ENCODE measurements around the gene AKR1E2. TPM values are rescaled to one million over a fixed set of nuclear protein-coding genes. Genes with fewer than 3 reads are reported as not detected.

The AKR1E2 gene
- total and polyA plus RNA-seq, 2 donors (not counting 3 experiments of a cell fraction or from before 2014, with no cell fraction given) = 4.0 to 8.2 TPM

GRCh38 chr10:4809156-4809555, 16.9 kb upstream of the AKR1E2 start:
- no peaks in the 10 kb centered on the region for H3K36me3 ChIP-seq (ENCODE audit: control insufficient read depth in 2 of 2, extremely low read depth in 1 of 2, insufficient read depth in 2 of 2, low read length in 2 of 2)
- intact Hi-C loops (cut with micrococcal nuclease) = no loop called here
- H3K27me3 ChIP-seq (ENCODE audit: control insufficient read depth in 2 of 2, insufficient read depth in 2 of 2, low read length in 2 of 2) = no peaks in the 10 kb centered on the region
- no peak for DNase-seq (ENCODE audit: low read depth, low spot score)
- H3K4me2 ChIP-seq (ENCODE audit: insufficient read depth, low read length) = no peak overlapping the region
- TF ChIP-seq POLR2A (IDR thresholded peaks at IDR 0.05; ENCODE audit: low read depth, low read length) = no peak
- TF ChIP-seq JUN (IDR thresholded peaks at IDR 0.05; ENCODE audit: borderline replicate concordance, insufficient read depth, insufficient read length, low read depth) = no peak
- TF ChIP-seq GATA2 (IDR thresholded peaks at IDR 0.05; ENCODE audit: insufficient read depth, insufficient read length, low read depth, low read length) = no peak
- no peak for TF ChIP-seq EZH2 (IDR thresholded peaks at IDR 0.05; ENCODE audit: borderline replicate concordance, low read depth, low read length, severe bottlenecking)
- TF ChIP-seq, protein P1, sequence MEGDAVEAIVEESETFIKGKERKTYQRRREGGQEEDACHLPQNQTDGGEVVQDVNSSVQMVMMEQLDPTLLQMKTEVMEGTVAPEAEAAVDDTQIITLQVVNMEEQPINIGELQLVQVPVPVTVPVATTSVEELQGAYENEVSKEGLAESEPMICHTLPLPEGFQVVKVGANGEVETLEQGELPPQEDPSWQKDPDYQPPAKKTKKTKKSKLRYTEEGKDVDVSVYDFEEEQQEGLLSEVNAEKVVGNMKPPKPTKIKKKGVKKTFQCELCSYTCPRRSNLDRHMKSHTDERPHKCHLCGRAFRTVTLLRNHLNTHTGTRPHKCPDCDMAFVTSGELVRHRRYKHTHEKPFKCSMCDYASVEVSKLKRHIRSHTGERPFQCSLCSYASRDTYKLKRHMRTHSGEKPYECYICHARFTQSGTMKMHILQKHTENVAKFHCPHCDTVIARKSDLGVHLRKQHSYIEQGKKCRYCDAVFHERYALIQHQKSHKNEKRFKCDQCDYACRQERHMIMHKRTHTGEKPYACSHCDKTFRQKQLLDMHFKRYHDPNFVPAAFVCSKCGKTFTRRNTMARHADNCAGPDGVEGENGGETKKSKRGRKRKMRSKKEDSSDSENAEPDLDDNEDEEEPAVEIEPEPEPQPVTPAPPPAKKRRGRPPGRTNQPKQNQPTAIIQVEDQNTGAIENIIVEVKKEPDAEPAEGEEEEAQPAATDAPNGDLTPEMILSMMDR (IDR thresholded peaks at IDR 0.05; ENCODE audit: extremely low read depth in 1 of 2, insufficient read depth in 1 of 2, low read depth in 1 of 2, low read length in 2 of 2) = no peak
- TF ChIP-seq FOS (IDR thresholded peaks at IDR 0.05; ENCODE audit: borderline replicate concordance, insufficient read depth, low read length) = no peak
- TF ChIP-seq MYC (IDR thresholded peaks at IDR 0.05; ENCODE audit: low read depth, low read length) = no peak
- no peak overlapping the region for H3K4me3 ChIP-seq (replicated peaks in 1 of 3; ENCODE audit: insufficient read depth in 1 of 3, low read depth in 1 of 3, low read length in 3 of 3)
- ChIA-PET POLR2A (no interaction called here), CTCF (no interaction called here)
- H3K9me1 ChIP-seq (replicated peaks; ENCODE audit: control insufficient read depth, extremely low read depth, insufficient read depth, low read length) = no peaks in the 10 kb centered on the region
- no peaks in the 10 kb centered on the region for H3K9me3 ChIP-seq (replicated peaks; ENCODE audit: control insufficient read depth, insufficient read depth, low read length)
- no TSS peak for BruUV-seq (replicated peaks)
- H4K20me1 ChIP-seq (replicated peaks; ENCODE audit: control insufficient read depth, extremely low read depth, insufficient read depth, low read length) = no peaks in the 10 kb centered on the region
- H2AFZ ChIP-seq (ENCODE audit: low read depth, low read length) = no peak overlapping the region
- no peak overlapping the region for H3K9ac ChIP-seq (replicated peaks; ENCODE audit: extremely low read depth, insufficient read depth, low read length)
- H3K79me2 ChIP-seq (ENCODE audit: control insufficient read depth, insufficient read depth, low read length) = no peaks in the 10 kb centered on the region
- peaks cover 43% of the 10 kb centered on the region for H3K4me1 ChIP-seq (ENCODE audit: control insufficient read depth, extremely low read depth, insufficient read depth, low read length)
- dilution Hi-C loops (cut with MboI; ENCODE audit: extremely low pct_ligation_motif_present, low sequenced_read_pairs) = no loop called here
- no peak for FAIRE-seq
- peak overlapping the region; percentile 95 for H3K27ac ChIP-seq (ENCODE audit: insufficient read depth, low read depth, low read length)
